GM18858 (cell line): ENCODE data around the gene PTPRH.

Experiments
- ATAC-seq: cut with Tn5 transposase; IDR thresholded peaks from one replicate; pipeline ENCODE4 v1.9.1; 2021; ENCODE audit not compliant: unreplicated experiment

The PTPRH gene

DNA sequence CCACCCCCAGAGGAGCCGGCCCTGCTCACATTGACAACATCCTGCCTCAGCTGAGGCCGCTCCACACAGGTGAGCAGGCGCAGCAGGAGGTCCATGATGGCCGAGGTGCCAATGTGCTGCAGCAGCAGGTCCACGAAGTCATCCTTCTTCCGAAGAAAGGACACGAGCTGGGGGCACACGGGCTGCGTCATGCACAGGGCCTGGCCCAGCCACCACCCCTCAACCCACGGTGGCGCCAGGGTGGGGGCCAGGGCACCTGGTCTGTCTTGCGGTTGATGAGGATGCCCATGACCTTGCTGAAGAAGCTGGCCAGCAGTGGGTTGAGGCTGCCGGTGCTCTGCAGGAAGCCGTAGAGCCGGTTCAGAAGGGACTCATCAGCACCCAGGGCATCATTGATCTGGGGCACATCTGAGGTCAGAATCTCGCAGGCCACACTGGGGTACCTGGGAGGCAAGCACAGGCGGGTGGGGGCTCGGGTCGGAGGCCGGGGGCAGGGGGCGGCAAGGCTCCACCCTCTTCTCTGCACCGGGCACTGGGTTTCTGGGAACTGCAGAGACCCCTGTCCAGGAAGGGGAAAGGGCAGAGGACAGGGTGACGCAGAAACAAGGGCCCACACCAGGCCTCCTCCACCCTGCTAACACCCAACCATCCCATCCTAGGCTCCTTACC is 36.1 kb upstream of the PTPRH start:
- no peak for ATAC-seq

GRCh38 chr19:55244004-55244680 is 34.8 kb upstream of the PTPRH start:
- no peak for ATAC-seq

- ATAC-seq = no peak
Measured at GRCh38 chr19:55242517-55242916, 33.2 kb upstream of the PTPRH start.

DNA sequence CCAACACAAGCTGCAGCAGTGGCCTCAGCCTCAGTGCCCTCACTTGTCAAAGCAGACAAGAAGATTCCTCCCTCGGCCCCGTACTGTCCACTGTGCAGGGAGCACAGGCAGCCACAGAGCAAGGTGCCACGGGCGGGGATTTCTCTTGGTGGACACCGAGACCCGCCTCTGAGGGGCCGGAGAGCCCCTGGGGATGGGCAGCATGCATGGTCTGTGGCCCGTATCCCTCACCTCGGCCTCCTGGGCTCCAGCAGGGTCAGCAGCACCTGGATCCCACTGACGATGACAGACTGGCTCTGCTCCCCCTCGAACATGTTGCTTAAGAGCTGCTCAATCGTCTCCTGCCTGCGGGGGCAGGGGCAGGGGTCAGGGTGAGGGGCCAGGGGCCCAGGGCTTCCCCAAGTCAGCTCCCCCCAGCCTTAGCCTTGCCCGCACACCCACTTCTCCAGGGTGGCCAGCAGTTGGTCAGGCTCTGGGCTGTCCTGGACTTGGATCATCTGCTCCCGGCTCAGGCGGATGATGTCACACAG is 32.7 kb upstream of the PTPRH start:
- ATAC-seq = no peak

DNA sequence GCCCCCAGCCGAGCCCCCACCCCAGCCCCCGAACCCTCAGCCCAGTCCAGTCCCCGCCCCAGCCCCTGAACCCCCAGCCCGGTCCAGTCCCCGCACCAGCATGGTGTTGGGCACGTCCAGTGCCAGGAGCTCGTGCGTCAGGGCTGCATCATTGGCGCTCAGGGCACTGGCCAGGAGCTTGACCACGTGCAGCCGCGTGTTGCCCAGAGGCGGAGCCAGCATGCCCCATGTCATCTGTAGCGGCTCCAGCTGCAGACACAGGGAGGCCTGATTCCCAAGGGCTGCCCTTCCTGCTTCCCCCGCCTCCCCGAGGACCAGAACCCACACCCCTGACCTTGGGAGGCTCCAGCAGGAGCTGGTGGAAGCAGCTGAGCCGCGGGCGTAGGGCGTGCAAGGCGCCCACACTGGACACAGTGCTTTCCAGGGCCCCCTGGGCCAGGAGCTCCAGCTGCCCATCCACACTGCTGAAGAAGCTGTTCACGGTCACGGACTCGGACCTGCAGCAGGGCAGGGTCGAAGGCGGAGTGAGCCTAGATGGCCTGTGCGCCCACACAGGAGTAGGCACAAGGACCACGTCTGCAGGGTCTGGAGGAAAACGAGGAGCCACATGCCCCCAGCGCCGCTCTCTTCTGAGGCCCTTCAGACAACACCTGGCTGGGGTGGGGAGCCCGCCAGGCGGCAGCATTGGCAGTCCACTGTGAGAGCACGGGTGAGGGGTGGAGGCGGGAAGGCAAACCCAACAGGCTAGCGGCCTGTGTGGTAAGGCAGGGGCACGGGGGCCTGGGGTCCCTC is 32.0 kb upstream of the PTPRH start:
- ATAC-seq = no peak

GRCh38 chr19:55240713-55241020 is 31.4 kb upstream of the PTPRH start:
- no peak for ATAC-seq

DNA sequence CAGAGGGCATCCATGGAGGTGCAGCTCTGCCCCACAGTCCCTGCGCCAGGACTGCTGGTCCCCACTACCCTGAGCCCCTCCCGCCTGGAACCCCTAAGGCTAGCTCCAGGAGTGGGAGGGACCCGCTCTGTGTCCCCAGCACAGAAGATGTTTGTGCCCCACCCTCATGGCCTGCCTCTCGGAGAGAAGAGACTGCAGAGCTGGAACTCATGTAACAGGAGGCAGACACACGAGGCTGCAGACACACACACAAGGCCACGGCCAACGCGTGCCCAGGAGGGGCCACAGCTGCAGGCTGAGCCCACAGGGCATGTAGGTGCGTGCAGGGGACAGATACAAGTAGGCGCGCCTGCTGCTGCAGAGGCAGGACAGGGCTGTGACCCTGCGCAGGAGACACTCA is 29.7 kb upstream of the PTPRH start:
- ATAC-seq = no peak

DNA sequence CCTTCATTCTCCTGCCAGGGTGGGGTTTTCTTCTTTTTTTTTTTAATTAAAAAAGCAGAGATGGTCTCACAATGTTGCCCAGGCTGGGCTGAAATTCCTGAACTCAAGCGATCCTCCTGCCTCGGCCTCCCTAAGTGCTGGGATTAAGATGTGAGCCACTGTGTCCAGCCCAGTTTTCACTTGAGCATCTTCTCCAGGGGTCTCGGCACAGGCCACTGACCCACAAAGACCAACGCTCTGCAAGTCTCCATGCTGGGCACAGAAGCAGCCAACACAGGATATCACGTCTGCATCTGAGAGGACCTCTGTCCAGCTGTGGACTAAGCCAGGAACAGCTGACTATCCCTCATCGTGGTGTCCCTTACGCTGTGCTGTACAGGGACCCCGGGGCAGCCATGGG is 28.7 kb upstream of the PTPRH start:
- ATAC-seq = no peak

- no peak for ATAC-seq
Measured at GRCh38 chr19:55232986-55233385, 23.7 kb upstream of the PTPRH start.

- ATAC-seq = no peak
Measured at GRCh38 chr19:55232286-55232602, 22.9 kb upstream of the PTPRH start.

DNA sequence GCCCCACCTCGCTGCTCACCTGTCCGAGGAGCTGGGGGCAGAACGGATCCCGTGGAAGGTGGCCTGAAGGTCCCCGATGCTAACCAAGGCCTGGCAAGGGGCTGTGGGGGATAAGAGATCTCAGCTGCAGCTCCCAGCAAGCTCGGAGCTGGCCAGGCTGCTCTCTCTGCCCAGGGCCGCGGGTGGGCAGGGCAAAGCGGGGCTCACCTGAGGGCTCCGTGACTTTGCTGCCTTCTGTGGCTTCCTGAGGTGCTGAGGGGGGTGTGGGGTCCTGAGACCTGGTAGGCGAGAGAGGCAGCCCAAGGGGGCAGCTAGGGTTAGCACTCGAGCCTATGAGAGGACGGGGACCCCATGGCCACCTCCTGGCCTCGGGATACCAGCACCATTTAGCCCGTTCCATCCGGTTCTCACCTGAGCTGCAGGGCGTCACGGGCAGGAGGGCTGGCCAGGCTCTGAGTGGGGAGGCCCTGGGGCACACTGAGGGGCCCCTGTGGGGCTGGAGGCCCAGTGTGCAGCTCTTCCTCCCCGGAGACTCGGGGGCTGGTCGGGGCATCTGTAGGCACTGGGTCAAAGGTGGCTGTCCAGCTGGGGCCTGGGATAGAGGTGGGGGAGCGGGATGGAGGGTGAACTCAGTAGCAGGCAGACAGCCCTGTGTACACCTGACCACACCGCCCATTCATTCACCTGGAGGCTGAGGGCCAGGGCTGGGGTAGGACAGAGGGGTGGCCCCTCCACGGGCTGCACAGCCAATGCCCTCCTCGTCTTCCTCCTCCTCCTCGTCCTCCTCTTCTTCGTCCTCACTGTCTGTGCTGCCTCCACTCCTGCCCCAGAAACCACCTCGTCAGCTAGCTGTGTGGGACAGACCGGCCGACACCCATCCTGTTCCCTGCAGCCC is 22.3 kb upstream of the PTPRH start:
- no peak for ATAC-seq

- no peak for ATAC-seq
Measured at GRCh38 chr19:55230780-55231179, 21.5 kb upstream of the PTPRH start.

- no peak for ATAC-seq
Measured at GRCh38 chr19:55230329-55230728, 21.0 kb upstream of the PTPRH start.

- no peak for ATAC-seq
Measured at GRCh38 chr19:55229789-55230182, 20.5 kb upstream of the PTPRH start.

DNA sequence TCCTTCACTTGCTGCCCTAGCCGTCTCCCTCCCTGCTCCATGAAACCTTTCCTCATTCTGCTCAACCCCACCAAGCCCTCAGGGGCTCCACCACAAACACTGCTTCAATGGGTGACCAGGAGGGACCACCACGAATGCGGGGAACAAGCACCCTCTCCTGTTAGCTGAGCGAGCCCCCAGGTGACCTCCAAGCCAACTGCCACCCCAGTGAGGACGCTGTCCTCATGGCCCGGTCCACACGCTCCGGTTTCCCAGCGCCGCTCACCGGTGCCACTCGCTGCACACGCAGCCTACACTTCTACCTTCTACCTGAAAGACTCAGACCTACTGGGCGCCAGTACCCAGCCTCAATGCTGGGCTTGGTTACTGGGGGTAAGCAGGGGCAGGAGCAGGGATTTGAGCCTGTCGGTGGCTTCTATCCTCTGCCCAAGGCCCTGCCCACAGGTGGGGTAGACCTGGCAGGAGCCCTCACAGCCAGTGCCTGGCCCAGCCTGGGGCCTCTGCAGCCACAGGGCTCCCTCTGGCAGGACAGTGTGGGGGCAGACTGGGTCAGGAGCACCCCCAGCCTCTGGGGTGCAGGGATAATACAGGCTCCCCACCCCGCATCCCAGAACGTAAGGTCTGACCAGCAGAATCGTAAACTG is 20.0 kb upstream of the PTPRH start:
- no peak for ATAC-seq

- ATAC-seq = no peak
Measured at GRCh38 chr19:55228403-55229031, 19.2 kb upstream of the PTPRH start, which contains the start of gene TMEM86B. Gene TMEM86B, minus strand, starts transcription at chr19:55228763. Its CDS starts 22 bp downstream, at chr19:55228741.

GRCh38 chr19:55228015-55228391 is 18.7 kb upstream of the PTPRH start:
- ATAC-seq = no peak

- ATAC-seq = no peak
Measured at GRCh38 chr19:55227241-55228014, 18.1 kb upstream of the PTPRH start.

GRCh38 chr19:55226788-55227187 is 17.5 kb upstream of the PTPRH start:
- no peak for ATAC-seq
